ENCODE results near the gene LRWD1.

The LRWD1 gene

DNA sequence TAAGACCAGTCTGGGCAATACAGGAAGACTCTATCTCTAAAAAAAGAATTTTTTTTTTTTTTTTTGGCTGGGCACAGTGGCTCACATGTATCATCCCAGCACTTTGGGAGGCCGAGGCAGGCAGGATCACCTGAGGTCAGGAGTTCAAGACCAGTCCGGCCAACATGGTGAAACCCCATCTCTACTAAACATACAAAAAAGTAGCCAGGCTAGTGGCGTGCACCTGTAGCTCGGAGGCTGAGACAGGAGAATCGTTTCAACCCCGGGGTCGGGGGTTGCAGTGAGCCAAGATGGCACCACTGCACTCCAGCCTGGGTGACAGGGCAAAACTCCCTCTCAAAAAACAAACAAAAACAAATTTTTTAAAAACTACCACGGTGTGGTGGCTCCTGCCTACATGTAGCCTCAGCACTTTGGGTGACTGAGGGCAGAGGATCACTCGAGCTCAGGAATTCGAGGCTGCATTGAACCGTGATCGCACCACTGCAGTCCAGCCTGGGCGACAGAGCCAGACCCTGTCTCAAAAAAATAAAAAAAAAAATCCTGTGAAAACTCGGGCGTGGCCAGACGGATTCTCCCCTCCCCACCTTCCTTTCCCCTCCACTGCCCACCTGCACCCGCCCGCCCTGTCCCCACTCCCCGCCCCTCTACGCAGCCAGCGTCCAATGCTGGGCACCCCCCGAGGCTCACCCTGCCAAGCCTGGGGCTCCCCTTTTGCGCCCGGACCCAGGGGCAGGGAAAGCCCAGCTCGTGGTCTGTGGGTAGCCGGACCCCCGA lies 32.2 kb upstream of the LRWD1 start:
- H3K9me3 Mint-ChIP-seq, result no peaks in the 10 kb centered on the region
- H3K27me3 Mint-ChIP-seq (ENCODE audit: low read depth), result no peaks in the 10 kb centered on the region
- H3K36me3 Mint-ChIP-seq (ENCODE audit: low read depth), result peaks cover 11% of the 10 kb centered on the region

GRCh38 chr7:102433219-102434038 lies 31.4 kb upstream of the LRWD1 start, which contains the start of gene ORAI2:
Gene ORAI2, plus strand, starts transcription at chr7:102433575. Its CDS starts 5,382 bp downstream, at chr7:102438957.
- Mint-ChIP-seq H3K4me3 (peak within 1 kb of the TSS; percentile 90), H3K9me3 (no peaks in the 10 kb centered on the region), H3K36me3 (ENCODE audit: low read depth) (peaks cover 11% of the 10 kb centered on the region), H3K4me1 (ENCODE audit: low read depth) (peaks cover 44% of the 10 kb centered on the region), H3K27me3 (ENCODE audit: low read depth) (no peaks in the 10 kb centered on the region), H3K27ac (peak within 1 kb of the TSS; percentile 96)

More for the DNA sequence above, 32.2 kb upstream of the LRWD1 start:
- Mint-ChIP-seq H3K4me3 (peak overlapping the region; percentile 75), H3K4me1 (ENCODE audit: low read depth) (peaks cover 48% of the 10 kb centered on the region), H3K27ac (peak overlapping the region; percentile 96)

DNA sequence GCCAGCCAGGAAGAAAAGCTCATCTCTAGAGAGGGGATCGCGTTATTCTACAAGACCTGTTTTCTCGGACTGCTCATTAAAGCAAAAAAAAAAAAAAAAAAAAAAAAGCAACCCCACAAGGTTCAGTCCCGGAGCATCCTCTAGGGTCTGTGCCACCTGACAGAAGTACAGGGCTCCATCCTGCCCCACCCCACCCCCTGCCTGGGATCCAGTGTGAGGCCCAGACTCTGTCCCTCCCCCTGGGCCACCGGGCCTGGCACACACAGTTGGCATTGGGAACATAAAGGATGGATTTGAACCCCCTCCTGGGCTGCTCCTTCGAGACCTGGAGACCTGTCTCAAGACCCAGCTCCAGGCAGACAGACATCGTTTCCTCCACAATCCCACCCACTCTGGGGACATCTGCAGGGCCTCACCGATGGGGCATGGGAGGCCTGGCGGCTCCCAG lies 30.7 kb upstream of the LRWD1 start:
- Mint-ChIP-seq H3K27ac (peak overlapping the region; percentile 81), H3K4me3 (peak overlapping the region; percentile 90), H3K36me3 (ENCODE audit: low read depth) (peaks cover 11% of the 10 kb centered on the region), H3K9me3 (no peaks in the 10 kb centered on the region), H3K4me1 (ENCODE audit: low read depth) (peaks cover 43% of the 10 kb centered on the region), H3K27me3 (ENCODE audit: low read depth) (no peaks in the 10 kb centered on the region)

GRCh38 chr7:102436118-102436517 lies 28.7 kb upstream of the LRWD1 start:
- no peaks in the 10 kb centered on the region for H3K9me3 Mint-ChIP-seq
- H3K4me1 Mint-ChIP-seq (ENCODE audit: low read depth), result peaks cover 27% of the 10 kb centered on the region
- peak overlapping the region; percentile 56 for H3K4me3 Mint-ChIP-seq
- no peak overlapping the region for H3K27ac Mint-ChIP-seq
- H3K27me3 Mint-ChIP-seq (ENCODE audit: low read depth), result no peaks in the 10 kb centered on the region
- peaks cover 8% of the 10 kb centered on the region for H3K36me3 Mint-ChIP-seq (ENCODE audit: low read depth)

DNA sequence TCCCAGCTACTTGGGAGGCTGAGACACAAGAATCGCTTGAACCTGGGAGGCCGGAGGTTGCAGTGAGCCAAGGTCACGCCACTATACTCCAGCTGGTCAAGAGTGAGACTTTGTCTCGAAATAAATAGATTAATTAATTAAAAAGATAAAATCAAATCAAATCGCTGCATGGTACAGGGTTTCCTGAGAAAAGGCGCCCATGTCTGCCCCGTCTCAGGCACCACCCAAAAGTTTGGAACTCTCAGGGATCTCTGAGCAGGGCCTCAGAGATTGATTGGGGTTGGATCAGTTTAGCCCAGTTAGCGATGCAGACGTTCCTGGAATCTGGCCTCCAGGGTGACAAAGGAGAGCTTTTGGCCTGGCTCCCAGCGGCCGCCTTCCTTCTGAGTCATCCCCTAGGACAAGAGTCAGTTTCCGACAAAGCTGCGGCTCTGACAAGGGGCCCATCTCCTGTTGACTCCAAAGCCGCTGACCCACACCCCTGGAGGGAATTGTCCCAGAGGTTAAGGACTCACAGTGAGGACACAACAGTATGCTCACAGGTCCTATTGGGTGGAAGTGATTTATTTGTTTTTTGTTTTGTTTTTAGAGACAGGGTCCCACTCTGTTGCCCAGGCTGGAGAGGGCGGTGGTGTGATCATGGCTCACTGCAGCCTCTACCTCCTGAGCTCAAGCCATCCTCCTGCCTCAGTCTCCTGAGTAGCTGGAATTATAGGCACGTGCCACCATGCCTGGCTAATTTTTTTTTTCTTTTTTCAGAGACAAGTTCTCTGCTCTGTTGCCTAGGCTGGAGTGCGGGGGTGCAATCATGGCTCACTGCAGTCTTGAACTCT lies 24.6 kb upstream of the LRWD1 start:
- Mint-ChIP-seq H3K27me3 (ENCODE audit: low read depth) (no peaks in the 10 kb centered on the region), H3K4me1 (ENCODE audit: low read depth) (peaks cover 11% of the 10 kb centered on the region), H3K4me3 (no peak overlapping the region), H3K9me3 (no peaks in the 10 kb centered on the region), H3K36me3 (ENCODE audit: low read depth) (peaks cover 14% of the 10 kb centered on the region), H3K27ac (no peak overlapping the region)

GRCh38 chr7:102444961-102445673 lies 19.7 kb upstream of the LRWD1 start:
- H3K27ac Mint-ChIP-seq, result peak overlapping the region; percentile 18
- H3K9me3 Mint-ChIP-seq, result no peaks in the 10 kb centered on the region
- no peaks in the 10 kb centered on the region for H3K27me3 Mint-ChIP-seq (ENCODE audit: low read depth)
- no peak overlapping the region for H3K4me3 Mint-ChIP-seq
- peaks cover 17% of the 10 kb centered on the region for H3K36me3 Mint-ChIP-seq (ENCODE audit: low read depth)
- peaks cover 2% of the 10 kb centered on the region for H3K4me1 Mint-ChIP-seq (ENCODE audit: low read depth)

DNA sequence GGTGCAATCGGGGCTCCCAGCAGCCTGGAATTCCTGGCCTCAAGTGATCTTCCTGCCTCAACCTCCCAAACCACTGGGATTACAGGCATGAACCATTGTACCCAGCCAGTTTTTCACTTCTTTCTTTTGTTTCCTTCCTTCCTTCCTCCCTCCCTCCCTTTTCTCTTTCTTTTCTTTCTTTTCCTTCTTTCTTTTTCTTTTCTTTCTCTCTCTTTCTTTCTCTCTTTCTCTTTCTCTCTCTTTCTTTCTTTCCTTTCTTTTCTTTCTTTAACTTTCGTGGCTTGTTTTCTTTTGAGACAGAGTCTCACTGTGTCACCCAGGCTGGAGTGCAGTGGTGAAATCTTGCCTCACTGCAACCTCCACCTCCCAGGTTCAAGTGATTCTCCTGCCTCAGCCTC lies 19.1 kb upstream of the LRWD1 start:
- Mint-ChIP-seq H3K36me3 (ENCODE audit: low read depth) (peaks cover 17% of the 10 kb centered on the region), H3K9me3 (no peaks in the 10 kb centered on the region), H3K4me3 (no peak overlapping the region), H3K4me1 (ENCODE audit: low read depth) (peaks cover 2% of the 10 kb centered on the region), H3K27me3 (ENCODE audit: low read depth) (no peaks in the 10 kb centered on the region), H3K27ac (peak overlapping the region; percentile 1)

DNA sequence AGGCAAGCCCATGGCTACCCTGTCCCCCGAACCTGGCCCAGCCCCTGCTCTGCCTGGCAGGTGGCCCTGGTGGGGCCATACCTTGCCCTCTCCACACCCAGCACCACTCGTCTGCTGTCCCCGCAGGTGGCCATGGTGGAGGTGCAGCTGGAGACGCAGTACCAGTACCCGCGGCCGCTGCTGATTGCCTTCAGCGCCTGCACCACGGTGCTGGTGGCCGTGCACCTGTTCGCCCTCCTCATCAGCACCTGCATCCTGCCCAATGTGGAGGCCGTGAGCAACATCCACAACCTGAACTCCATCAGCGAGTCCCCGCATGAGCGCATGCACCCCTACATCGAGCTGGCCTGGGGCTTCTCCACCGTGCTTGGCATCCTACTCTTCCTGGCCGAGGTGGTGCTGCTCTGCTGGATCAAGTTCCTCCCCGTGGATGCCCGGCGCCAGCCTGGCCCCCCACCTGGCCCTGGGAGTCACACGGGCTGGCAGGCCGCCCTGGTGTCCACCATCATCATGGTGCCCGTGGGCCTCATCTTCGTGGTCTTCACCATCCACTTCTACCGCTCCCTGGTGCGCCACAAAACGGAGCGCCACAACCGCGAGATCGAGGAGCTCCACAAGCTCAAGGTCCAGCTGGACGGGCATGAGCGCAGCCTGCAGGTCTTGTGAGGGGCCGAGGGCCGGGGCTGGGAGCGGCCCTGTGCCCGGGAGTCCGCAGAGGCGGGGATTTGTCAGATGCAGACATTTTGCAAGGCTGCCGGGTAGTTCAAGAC lies 18.2 kb upstream of the LRWD1 start:
- Mint-ChIP-seq H3K4me1 (ENCODE audit: low read depth) (peaks cover 2% of the 10 kb centered on the region), H3K27ac (no peak overlapping the region), H3K27me3 (ENCODE audit: low read depth) (no peaks in the 10 kb centered on the region), H3K9me3 (no peaks in the 10 kb centered on the region), H3K36me3 (ENCODE audit: low read depth) (peaks cover 16% of the 10 kb centered on the region), H3K4me3 (no peak overlapping the region)

DNA sequence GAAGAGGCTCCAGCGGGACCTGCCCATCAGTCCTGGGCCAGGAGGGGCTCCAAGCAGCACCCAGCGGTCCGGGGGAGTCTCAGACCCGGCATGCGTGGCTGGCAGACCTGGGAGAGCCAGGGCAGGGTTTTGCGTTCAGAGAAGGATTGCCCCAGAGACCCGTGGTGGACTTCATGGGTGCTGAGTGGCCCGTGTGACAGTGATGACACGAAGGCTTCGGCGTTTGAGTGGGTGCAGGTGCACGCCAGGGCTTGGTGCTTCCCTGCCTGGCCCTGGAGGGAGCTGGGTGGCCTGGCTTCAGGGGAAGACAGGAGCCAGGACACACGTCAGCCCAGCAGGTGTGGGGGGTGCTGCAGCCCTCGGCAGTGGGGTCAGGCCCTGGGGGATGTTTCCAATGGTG lies 17.5 kb upstream of the LRWD1 start:
- Mint-ChIP-seq H3K9me3 (no peaks in the 10 kb centered on the region), H3K4me3 (no peak overlapping the region), H3K36me3 (ENCODE audit: low read depth) (peaks cover 13% of the 10 kb centered on the region), H3K27me3 (ENCODE audit: low read depth) (no peaks in the 10 kb centered on the region), H3K4me1 (ENCODE audit: low read depth) (peaks cover 2% of the 10 kb centered on the region), H3K27ac (no peak overlapping the region)

DNA sequence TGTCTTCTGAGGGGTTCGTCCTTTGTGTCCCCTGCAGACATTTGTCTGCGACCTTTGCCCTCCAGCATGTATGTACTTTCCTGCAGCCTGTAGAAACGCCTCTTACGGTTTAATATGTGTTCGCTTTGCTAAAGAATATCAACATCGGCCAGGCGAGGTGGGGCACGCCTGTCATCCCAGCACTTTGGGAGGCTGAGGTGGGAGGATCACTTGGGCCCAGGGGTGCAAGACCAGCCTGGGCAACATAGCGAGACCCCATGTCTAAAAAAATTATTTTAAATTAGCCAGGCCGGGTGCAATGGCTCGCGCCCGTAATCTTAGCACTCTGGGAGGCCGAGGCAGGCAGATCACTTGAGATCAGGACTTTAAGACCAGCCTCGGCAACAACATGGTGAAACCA lies 15.6 kb upstream of the LRWD1 start:
- H3K36me3 Mint-ChIP-seq (ENCODE audit: low read depth), result peaks cover 13% of the 10 kb centered on the region
- no peaks in the 10 kb centered on the region for H3K27me3 Mint-ChIP-seq (ENCODE audit: low read depth)
- no peaks in the 10 kb centered on the region for H3K4me1 Mint-ChIP-seq (ENCODE audit: low read depth)
- H3K27ac Mint-ChIP-seq, result no peak overlapping the region
- H3K4me3 Mint-ChIP-seq, result no peak overlapping the region
- H3K9me3 Mint-ChIP-seq, result no peaks in the 10 kb centered on the region

DNA sequence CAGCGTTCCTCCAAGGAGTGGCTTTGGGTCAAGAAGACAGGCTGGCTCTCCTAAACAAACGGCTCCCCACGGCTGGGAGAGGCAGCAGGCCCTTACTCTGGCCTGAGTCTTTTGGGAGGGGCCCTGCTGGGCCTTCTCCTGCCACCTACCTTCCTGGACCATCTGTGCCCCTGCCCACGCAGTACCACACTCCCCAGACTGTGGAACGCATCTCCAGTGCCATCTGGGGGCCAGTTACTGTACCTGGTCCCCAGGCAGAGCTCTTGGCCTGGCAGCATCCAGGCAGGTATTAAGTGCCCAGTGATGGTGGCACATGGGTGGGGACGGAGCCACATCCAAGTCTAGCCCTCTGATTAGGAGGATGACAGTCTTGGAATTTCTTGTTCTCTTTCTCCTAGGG lies 14.5 kb upstream of the LRWD1 start:
- H3K27ac Mint-ChIP-seq, result no peak overlapping the region

GRCh38 chr7:102451371-102452054 lies 13.3 kb upstream of the LRWD1 start:
- H3K27me3 Mint-ChIP-seq (ENCODE audit: low read depth), result no peaks in the 10 kb centered on the region
- no peak overlapping the region for H3K4me3 Mint-ChIP-seq
- H3K9me3 Mint-ChIP-seq, result no peaks in the 10 kb centered on the region
- H3K4me1 Mint-ChIP-seq (ENCODE audit: low read depth), result no peaks in the 10 kb centered on the region
- H3K27ac Mint-ChIP-seq, result no peak overlapping the region
- H3K36me3 Mint-ChIP-seq (ENCODE audit: low read depth), result peaks cover 5% of the 10 kb centered on the region

More for the DNA sequence above, 14.5 kb upstream of the LRWD1 start:
- H3K9me3 Mint-ChIP-seq, result no peaks in the 10 kb centered on the region
- H3K4me3 Mint-ChIP-seq, result no peak overlapping the region
- H3K4me1 Mint-ChIP-seq (ENCODE audit: low read depth), result no peaks in the 10 kb centered on the region
- peaks cover 8% of the 10 kb centered on the region for H3K36me3 Mint-ChIP-seq (ENCODE audit: low read depth)
- no peaks in the 10 kb centered on the region for H3K27me3 Mint-ChIP-seq (ENCODE audit: low read depth)

- Mint-ChIP-seq H3K27me3 (ENCODE audit: low read depth) (no peaks in the 10 kb centered on the region), H3K27ac (no peak overlapping the region), H3K4me3 (no peak overlapping the region), H3K9me3 (no peaks in the 10 kb centered on the region), H3K4me1 (ENCODE audit: low read depth) (no peaks in the 10 kb centered on the region), H3K36me3 (ENCODE audit: low read depth) (peaks cover 5% of the 10 kb centered on the region)
Measured at GRCh38 chr7:102452451-102452850, 12.3 kb upstream of the LRWD1 start.

Measured in T-helper 1 cell treated with Interleukin-12 subunit alpha and Interleukin-12 subunit beta and Interleukin-4 antibody, amounts not matched to agents 30 μg/mL and 1 μg/mL, for 36 hours (primary cell).